Gastrocnemius medialis (tissue), 4 donors: ENCODE results near the gene IFNA13. TPM values are rescaled to one million over a fixed set of nuclear protein-coding genes. Genes with fewer than 3 reads are reported as not detected.

ENCODE experiments used
- ATAC-seq, 2 donors: fragments of 150-250 bp; one replicate each; pipeline ENCODE4 v1.9.1; 2016
- DNase-seq, 2 donors: peaks; one replicate each; pipeline ENCODE4 v3.0.0-alpha.2; 2019
- H3K27ac ChIP-seq, 4 donors: fragments of 200-600 bp; sonication (generic); 1 replicate in 1 of 4; 2 replicates in 3 of 4; pipeline ENCODE4 v1.5.1; 2016 to 2018; ENCODE audit warnings: mild to moderate bottlenecking in 2 of 4, moderate library complexity in 1 of 4
- H3K27me3 ChIP-seq, 3 donors: fragments of 200-600 bp; sonication (generic) in 2 of 3; 1 replicate in 1 of 3; 2 replicates in 2 of 3; pipeline versions ENCODE4 v1.5.1 to v1.6.0; 2016 to 2019; ENCODE audit warnings: mild to moderate bottlenecking in 1 of 3, moderate library complexity in 1 of 3
- H3K36me3 ChIP-seq, 2 donors: fragments of 200-600 bp; sonication (generic) in 1 of 2; one replicate each; pipeline ENCODE4 v1.5.1; 2017 to 2018
- H3K4me1 ChIP-seq, 2 donors: fragments of 200-600 bp; sonication (generic) in 1 of 2; one replicate each; pipeline ENCODE4 v1.5.1; 2016 to 2017; ENCODE audit warnings: mild to moderate bottlenecking in 2 of 2
- H3K4me3 ChIP-seq, 4 donors: fragments of 200-600 bp; sonication (generic) in 3 of 4; 1 replicate in 1 of 4; 2 replicates in 3 of 4; pipeline ENCODE4 v1.5.1; 2016 to 2019; ENCODE audit warnings: mild to moderate bottlenecking in 2 of 4
- H3K9me3 ChIP-seq, 3 donors: fragments of 200-600 bp; sonication (generic) in 2 of 3; 1 replicate in 1 of 3; 2 replicates in 2 of 3; pipeline ENCODE4 v1.5.1; 2016 to 2019
- POLR2A ChIP-seq, 2 donors: fragments of 450-650 bp; IDR thresholded peaks; one replicate each; pipeline ENCODE4 v1.6.1; 2017; ENCODE audit warnings: antibody characterized with exemption in 2 of 2, mild to moderate bottlenecking in 2 of 2, moderate library complexity in 2 of 2
- in situ Hi-C, 4 donors: fragments of 200-750 bp; cut with MboI; loops; one replicate each; pipeline versions ENCODE4 v1.15.0 to v1.8.0; 2017; ENCODE audit warnings: low sequenced_read_pairs in 4 of 4
- intact Hi-C: fragments of 100-400 bp; cut with DNase I; formaldehyde crosslinking; loops from one replicate; pipeline ENCODE4 v1.15.1; 2023; ENCODE audit warnings: low total_unique reads
- total RNA-seq, 4 donors: library from RNA; depleted of rRNA; stranded (reverse); fragments of >200 nt; gene quantifications; one replicate each; pipeline versions ENCODE4 v1.1.0 to v1.2.3, GENCODE V29; 2016
- TF ChIP-seq, protein P1 (sequence below), 5 experiments: fragments of 450-650 bp in 3 of 5; fragments of 200-600 bp in 2 of 5; sonication (generic) in 2 of 5; IDR thresholded peaks in 4 of 5; conservative IDR thresholded peaks in 1 of 5; 1 replicate in 4 of 5; 2 replicates in 1 of 5; pipeline ENCODE4 v1.5.1; 2016 to 2019; ENCODE audit warnings: antibody characterized with exemption in 5 of 5, mild to moderate bottlenecking in 3 of 5, moderate library complexity in 3 of 5

IFNA13 gene
- total RNA-seq, 4 donors from 2014 or later = not detected

DNA sequence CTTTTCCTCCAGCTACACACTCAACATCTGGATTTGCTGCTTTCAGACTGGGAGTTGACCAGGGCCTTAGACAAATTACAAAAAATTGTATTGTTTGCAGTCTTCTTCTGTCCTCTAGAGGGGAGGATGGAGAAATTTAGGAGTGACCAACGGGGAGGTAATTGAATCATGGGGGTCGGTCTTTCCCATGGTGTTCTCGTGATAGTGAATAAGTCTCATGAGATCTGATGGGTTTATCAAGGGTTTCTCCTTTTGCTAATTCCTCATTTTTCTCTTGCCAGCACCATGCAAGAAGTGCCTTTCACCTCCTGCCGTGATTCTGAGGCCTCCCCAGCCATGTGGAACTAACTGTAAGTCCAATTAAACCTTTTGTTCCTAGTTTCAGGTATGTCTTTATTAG, 45.3 kb upstream of the IFNA13 start:
- H3K4me3 ChIP-seq = no peak overlapping the region
- no peak overlapping the region for H3K27ac ChIP-seq
- in situ Hi-C loops = no loop called here
- no peaks in the 10 kb centered on the region for H3K4me1 ChIP-seq
- H3K27me3 ChIP-seq = no peaks in the 10 kb centered on the region
- ATAC-seq (no peak), DNase-seq (no peak)
- intact Hi-C loops = no loop called here
- no peak for TF ChIP-seq POLR2A (IDR thresholded peaks at IDR 0.05)
- TF ChIP-seq, protein P1, sequence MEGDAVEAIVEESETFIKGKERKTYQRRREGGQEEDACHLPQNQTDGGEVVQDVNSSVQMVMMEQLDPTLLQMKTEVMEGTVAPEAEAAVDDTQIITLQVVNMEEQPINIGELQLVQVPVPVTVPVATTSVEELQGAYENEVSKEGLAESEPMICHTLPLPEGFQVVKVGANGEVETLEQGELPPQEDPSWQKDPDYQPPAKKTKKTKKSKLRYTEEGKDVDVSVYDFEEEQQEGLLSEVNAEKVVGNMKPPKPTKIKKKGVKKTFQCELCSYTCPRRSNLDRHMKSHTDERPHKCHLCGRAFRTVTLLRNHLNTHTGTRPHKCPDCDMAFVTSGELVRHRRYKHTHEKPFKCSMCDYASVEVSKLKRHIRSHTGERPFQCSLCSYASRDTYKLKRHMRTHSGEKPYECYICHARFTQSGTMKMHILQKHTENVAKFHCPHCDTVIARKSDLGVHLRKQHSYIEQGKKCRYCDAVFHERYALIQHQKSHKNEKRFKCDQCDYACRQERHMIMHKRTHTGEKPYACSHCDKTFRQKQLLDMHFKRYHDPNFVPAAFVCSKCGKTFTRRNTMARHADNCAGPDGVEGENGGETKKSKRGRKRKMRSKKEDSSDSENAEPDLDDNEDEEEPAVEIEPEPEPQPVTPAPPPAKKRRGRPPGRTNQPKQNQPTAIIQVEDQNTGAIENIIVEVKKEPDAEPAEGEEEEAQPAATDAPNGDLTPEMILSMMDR (IDR thresholded peaks at IDR 0.05 in 4 of 5, conservative IDR thresholded peaks at IDR 0.05 in 1 of 5) = no peak
- no peaks in the 10 kb centered on the region for H3K9me3 ChIP-seq
- no peaks in the 10 kb centered on the region for H3K36me3 ChIP-seq

- no peak for DNase-seq
- in situ Hi-C loops = no loop called here
- Histone ChIP-seq H3K36me3 (no peaks in the 10 kb centered on the region), H3K27ac (no peak overlapping the region), H3K4me1 (no peaks in the 10 kb centered on the region), H3K9me3 (no peaks in the 10 kb centered on the region), H3K27me3 (no peaks in the 10 kb centered on the region), H3K4me3 (no peak overlapping the region)
- TF ChIP-seq, protein P1 (IDR thresholded peaks at IDR 0.05 in 4 of 5, conservative IDR thresholded peaks at IDR 0.05 in 1 of 5) = no peak
- no peak for TF ChIP-seq POLR2A (IDR thresholded peaks at IDR 0.05)
- no peak for ATAC-seq
- intact Hi-C loops = no loop called here
Measured at GRCh38 chr9:21412107-21412506, 44.2 kb upstream of the IFNA13 start.

DNA sequence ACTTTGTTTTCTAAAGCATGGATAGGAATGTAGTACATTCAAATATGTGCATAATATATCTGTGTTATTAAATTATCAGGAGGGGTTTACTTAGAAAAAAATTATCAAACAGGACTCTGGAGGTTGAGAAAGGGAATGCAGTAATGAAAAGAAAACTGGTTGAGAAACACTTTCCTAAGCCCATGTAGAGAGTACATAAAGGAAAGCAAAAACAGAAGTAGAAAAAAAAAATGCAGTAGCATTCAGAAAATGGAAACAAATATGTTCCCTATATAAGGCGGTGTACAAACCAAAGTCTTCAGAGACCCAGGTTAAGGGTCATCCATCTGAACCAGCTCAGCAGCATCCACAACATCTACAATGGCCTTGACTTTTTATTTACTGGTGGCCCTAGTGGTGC, 41.0 kb upstream of the IFNA13 start, which contains the start of gene IFNA8:
TSS of gene IFNA8 (plus strand) at position 301 of the 400 bp plus-strand sequence. CDS start at position 361, 60 bp downstream.
- Histone ChIP-seq H3K27ac (no peak within 1 kb of the TSS), H3K9me3 (no peaks in the 10 kb centered on the region), H3K27me3 (no peaks in the 10 kb centered on the region), H3K36me3 (no peaks in the 10 kb centered on the region), H3K4me1 (no peaks in the 10 kb centered on the region), H3K4me3 (no peak within 1 kb of the TSS)
- DNase-seq (no peak), ATAC-seq (no peak)
- intact Hi-C loops = no loop called here
- in situ Hi-C loops = no loop called here
- no peak for TF ChIP-seq POLR2A (IDR thresholded peaks at IDR 0.05)
- TF ChIP-seq, protein P1 (IDR thresholded peaks at IDR 0.05 in 4 of 5, conservative IDR thresholded peaks at IDR 0.05 in 1 of 5) = no peak

DNA sequence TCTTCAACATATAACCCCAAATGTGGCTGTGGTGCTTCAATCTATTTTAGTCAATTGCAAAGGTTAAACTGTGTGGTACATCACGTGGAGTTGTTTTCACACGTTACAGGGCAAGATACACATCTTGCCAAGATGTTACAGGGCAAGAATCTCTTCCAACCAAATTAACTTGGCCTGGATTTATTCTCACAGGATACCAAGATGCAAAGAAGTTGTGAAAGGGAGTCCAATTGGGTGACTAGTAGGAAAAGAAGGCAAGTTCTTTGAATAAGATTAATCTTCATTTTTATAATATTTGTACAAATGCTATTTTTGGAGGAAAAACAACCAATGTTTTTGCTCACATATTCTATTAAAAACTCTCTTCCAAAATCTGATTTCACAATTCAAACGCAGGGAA, 36.3 kb upstream of the IFNA13 start:
- Histone ChIP-seq H3K36me3 (no peaks in the 10 kb centered on the region), H3K9me3 (no peaks in the 10 kb centered on the region), H3K4me3 (no peak overlapping the region), H3K27ac (no peak overlapping the region), H3K4me1 (peaks cover 4 to 9% of the 10 kb centered on the region in 2 donors), H3K27me3 (peaks cover 11 to 13% (median 11%) of the 10 kb centered on the region in 3 donors)
- ATAC-seq (no peak), DNase-seq (no peak)
- TF ChIP-seq POLR2A (IDR thresholded peaks at IDR 0.05) = no peak
- TF ChIP-seq, protein P1 (IDR thresholded peaks at IDR 0.05 in 4 of 5, conservative IDR thresholded peaks at IDR 0.05 in 1 of 5) = no peak
- in situ Hi-C loops (no loop called here), intact Hi-C loops (no loop called here)
